Lower leg skin (tissue), 4 donors: Measurements from ENCODE around the gene DHRS13. TPM values are rescaled to one million over a fixed set of nuclear protein-coding genes. Genes with fewer than 3 reads are reported as not detected.

ENCODE experiments used
- DNase-seq, 2 donors: peaks; one replicate each; pipeline ENCODE4 v3.0.0-alpha.2; 2019; ENCODE audit warnings: low spot score in 2 of 2
- H3K4me3 ChIP-seq: fragments of 200-600 bp; sonication (generic); 2 replicates; pipeline ENCODE4 v1.5.1; 2017; ENCODE audit warnings: mild to moderate bottlenecking, low read depth; ENCODE audit not compliant: poor library complexity, severe bottlenecking
- CTCF ChIP-seq, 3 donors: fragments of 450-650 bp; IDR thresholded peaks; one replicate each; pipeline ENCODE4 v1.5.1; 2016; ENCODE audit warnings: antibody characterized with exemption in 3 of 3, mild to moderate bottlenecking in 3 of 3, moderate library complexity in 2 of 3
- POLR2A ChIP-seq, 2 donors: fragments of 450-650 bp; IDR thresholded peaks; one replicate each; pipeline ENCODE4 v1.6.1; 2016 to 2017; ENCODE audit warnings: antibody characterized with exemption in 2 of 2, mild to moderate bottlenecking in 1 of 2, moderate library complexity in 1 of 2
- WGBS, 2 donors: methylation state at CpG; one replicate each; pipeline ENCODE4 v1.1.5; 2018; 5-methylcytosine and 5-hydroxymethylcytosine counted together
- intact Hi-C: fragments of 100-400 bp; cut with DNase I; formaldehyde crosslinking; loops from one replicate; pipeline ENCODE4 v1.15.0; 2023; ENCODE audit warnings: low total_unique reads
- total RNA-seq, 4 donors: library from RNA; depleted of rRNA; stranded (reverse); fragments of >200 nt; gene quantifications; one replicate each; pipeline ENCODE4 v1.1.0, GENCODE V29; 2016

Gene DHRS13
- total RNA-seq, 4 donors from 2014 or later = 19.2 to 22.9 (median 19.5) TPM

- TF ChIP-seq CTCF (IDR thresholded peaks at IDR 0.05) (no peak), POLR2A (IDR thresholded peaks at IDR 0.05) (no peak)
- 57 to 73% methylated on average over 2 of the region's 2 CpGs for WGBS, 2 donors
- no peak for DNase-seq
- H3K4me3 ChIP-seq = no peak overlapping the region
- intact Hi-C loops = loop anchor here (5.0 kb wide), 1 partner anchor 156 kb away; no protein-coding TSS in a partner anchor
These were observed 15.4 kb upstream of the DHRS13 start for GRCh38 chr17:28918295-28918694.

GRCh38 chr17:28917465-28917864 is 14.6 kb upstream of the DHRS13 start:
- 47 to 60% methylated on average over 5 of the region's 5 CpGs for WGBS, 2 donors
- intact Hi-C loops = loop anchor here (5.0 kb wide), 1 partner anchor 155 kb away; no protein-coding TSS in a partner anchor
- no peak for DNase-seq
- TF ChIP-seq CTCF (IDR thresholded peaks at IDR 0.05) = no peak
- TF ChIP-seq POLR2A (IDR thresholded peaks at IDR 0.05) = no peak
- H3K4me3 ChIP-seq = no peak overlapping the region

- WGBS, 2 donors = 70 to 77% methylated on average over 12 of the region's 12 CpGs
- no peak for DNase-seq
These were observed 14.2 kb upstream of the DHRS13 start for GRCh38 chr17:28917029-28917428.

GRCh38 chr17:28916302-28916934 is 13.5 kb upstream of the DHRS13 start:
- H3K4me3 ChIP-seq = no peak overlapping the region
- TF ChIP-seq CTCF (IDR thresholded peaks at IDR 0.05) (no peak), POLR2A (IDR thresholded peaks at IDR 0.05) (no peak)
- DNase-seq = peak in 1 of 2 donors; percentile 86
- WGBS, 2 donors = 38 to 43% methylated on average over 6 of the region's 6 CpGs
- intact Hi-C loops = loop anchor here (5.0 kb wide), 1 partner anchor 154 kb away; no protein-coding TSS in a partner anchor

More at GRCh38 chr17:28917029-28917428, 14.2 kb upstream of the DHRS13 start:
- TF ChIP-seq POLR2A (IDR thresholded peaks at IDR 0.05) = no peak
- no peak for TF ChIP-seq CTCF (IDR thresholded peaks at IDR 0.05)
- intact Hi-C loops = loop anchor here (5.0 kb wide), 1 partner anchor 155 kb away; no protein-coding TSS in a partner anchor
- H3K4me3 ChIP-seq = no peak overlapping the region

GRCh38 chr17:28912938-28913333 is 10.1 kb upstream of the DHRS13 start:
- intact Hi-C loops = no loop called here
- WGBS, 2 donors = 87% methylated on average over 6 of the region's 6 CpGs

More at GRCh38 chr17:28912938-28913333, 10.1 kb upstream of the DHRS13 start:
- no peak for TF ChIP-seq CTCF (IDR thresholded peaks at IDR 0.05)
- no peak for TF ChIP-seq POLR2A (IDR thresholded peaks at IDR 0.05)
- DNase-seq = no peak
- H3K4me3 ChIP-seq = no peak overlapping the region
